K562 (cell line): ENCODE data around the gene ARID3A. TPM values are rescaled to one million over a fixed set of nuclear protein-coding genes. Genes with fewer than 3 reads are reported as not detected.

Source experiments
- ATAC-seq: fragments of 200-7000 bp; cut with Tn5 transposase; 3 replicates; pipeline ENCODE4 v1.9.1; 2020; ENCODE audit warnings: moderate library complexity
- BruUV-seq: library from RNA; stranded (reverse); fragments of 400-500 nt; replicated peaks from 2 replicates; lab custom pipeline; 2021; lab: Mats Ljungman, UMichigan
- CTCF ChIA-PET: fragments of 300-600 bp; formaldehyde crosslinking; extraction: SDS; loops from one replicate; lab custom pipeline; 2021; ENCODE audit warnings: low intra/inter-chr PET ratio; lab: Yijun Ruan, JAX
- POLR2A ChIA-PET: fragments of 300-600, 350-650 bp; sonication (Branson Sonifier 250); formaldehyde crosslinking; extraction: SDS; loops from one replicate; lab custom pipeline; 2021; ENCODE audit warnings: antibody characterized with exemption, inconsistent platforms; lab: Yijun Ruan, JAX
- DNase-seq, 4 experiments: peaks; one replicate each; pipeline versions ENCODE4 v3.0.0 to v3.0.0-alpha.2; 2011 to 2018; ENCODE audit warnings: low spot score in 3 of 4, mixed read lengths in 3 of 4; ENCODE audit errors: extremely low read depth in 1 of 4
- FAIRE-seq: peaks from 2 replicates; lab custom pipeline; 2011; peaks lifted over from hg19 to GRCh38; lab: Jason Lieb, UNC
- H2AFZ ChIP-seq: 2 replicates; pipeline ENCODE4 v1.6.0; 2011; ENCODE audit warnings: low read depth, low read length, control low read depth, inconsistent platforms
- H3K27ac ChIP-seq: fragments of 200-600 bp; 3 replicates; pipeline ENCODE4 v1.8.0; 2011; ENCODE audit warnings: low read depth, mild to moderate bottlenecking, control low read depth, inconsistent platforms, low read length, moderate library complexity, mixed read lengths; ENCODE audit errors: extremely low read depth
- H3K27me3 ChIP-seq, 2 experiments: fragments of 300-600 bp in 1 of 2; 2 replicates in 1 of 2; 3 replicates in 1 of 2; pipeline versions ENCODE4 v1.6.0 to v1.8.0; 2011; ENCODE audit warnings: inconsistent platforms in 2 of 2, low read length in 2 of 2, mild to moderate bottlenecking in 1 of 2, mixed read lengths in 1 of 2, moderate library complexity in 1 of 2; ENCODE audit not compliant: control insufficient read depth in 2 of 2, insufficient read depth in 2 of 2
- H3K36me3 ChIP-seq: fragments of 300-600 bp; 3 replicates; pipeline ENCODE4 v1.8.0; 2011; ENCODE audit warnings: mild to moderate bottlenecking, low read length, inconsistent platforms; ENCODE audit not compliant: control insufficient read depth, insufficient read depth
- H3K4me1 ChIP-seq, 2 experiments: fragments of 200-600 bp in 1 of 2; replicated peaks in 1 of 2; 2 replicates in 1 of 2; 3 replicates in 1 of 2; pipeline versions ENCODE4 v1.5.1 to v1.8.0; 2011; ENCODE audit warnings: inconsistent platforms in 2 of 2, low read length in 2 of 2, mild to moderate bottlenecking in 1 of 2, mixed read lengths in 1 of 2, moderate library complexity in 1 of 2; ENCODE audit not compliant: control insufficient read depth in 2 of 2, insufficient read depth in 2 of 2
- H3K4me2 ChIP-seq: 2 replicates; pipeline ENCODE4 v1.6.1; 2011; ENCODE audit warnings: low read length, control low read depth, inconsistent platforms, mixed read lengths; ENCODE audit not compliant: insufficient read depth
- H3K4me3 ChIP-seq: fragments of 200-600 bp; sonication (generic), shearing (Covaris generic); 2 replicates; pipeline ENCODE4 v1.5.1; 2016; ENCODE audit warnings: control low read depth, inconsistent platforms
- H3K79me2 ChIP-seq: fragments of 200-600 bp; 3 replicates; pipeline ENCODE4 v1.8.0; 2011; ENCODE audit warnings: low read length, inconsistent platforms; ENCODE audit not compliant: control insufficient read depth, insufficient read depth
- H3K9ac ChIP-seq, 2 experiments: 2 replicates each; pipeline versions ENCODE4 v1.6.0 to v1.6.1; 2011; ENCODE audit warnings: low read depth in 2 of 2, low read length in 2 of 2, control low read depth in 1 of 2, inconsistent platforms in 1 of 2, mild to moderate bottlenecking in 1 of 2, mixed read lengths in 1 of 2; ENCODE audit not compliant: insufficient read depth in 1 of 2
- H3K9me1 ChIP-seq: one replicate; pipeline ENCODE4 v1.6.0; 2011; ENCODE audit warnings: inconsistent platforms, mild to moderate bottlenecking, low read length, moderate library complexity; ENCODE audit not compliant: control insufficient read depth, insufficient read depth
- H3K9me3 ChIP-seq: replicated peaks from 2 replicates; pipeline ENCODE4 v1.5.1; 2011; ENCODE audit warnings: low read depth, low read length, inconsistent platforms; ENCODE audit not compliant: control insufficient read depth, insufficient read depth
- H4K20me1 ChIP-seq: replicated peaks from 2 replicates; pipeline ENCODE4 v1.6.1; 2011; ENCODE audit warnings: low read length, inconsistent platforms, mixed read lengths; ENCODE audit not compliant: control insufficient read depth, insufficient read depth
- CBX3 ChIP-seq, 2 experiments: IDR thresholded peaks; 1 replicate in 1 of 2; 2 replicates in 1 of 2; pipeline ENCODE4 v1.6.1; 2012; ENCODE audit warnings: inconsistent platforms in 2 of 2, low read length in 2 of 2, borderline replicate concordance in 1 of 2, control low read depth in 1 of 2
- CEBPG ChIP-seq, 3 experiments: fragments of 200-800 bp in 1 of 3; sonication (Bioruptor generic) in 1 of 3; sonication (generic) in 1 of 3; formaldehyde crosslinking in 1 of 3; IDR thresholded peaks in 2 of 3; conservative IDR thresholded peaks in 1 of 3; 2 replicates each; pipeline versions ENCODE4 v1.6.1 to v1.8.0; 2016 to 2022; ENCODE audit warnings: missing compliant biosample characterization in 2 of 3, missing genetic modification characterization in 2 of 3, mild to moderate bottlenecking in 1 of 3, missing genetic modification reagents in 1 of 3
- CHD2 ChIP-seq: IDR thresholded peaks from 2 replicates; pipeline ENCODE4 v1.6.1; 2011; ENCODE audit warnings: low read depth, low read length
- HMGN3 ChIP-seq: IDR thresholded peaks from 2 replicates; pipeline ENCODE4 v1.6.1; 2011; ENCODE audit warnings: borderline replicate concordance, low read depth, mild to moderate bottlenecking, mixed read lengths, low read length; ENCODE audit not compliant: insufficient read length; ENCODE audit errors: extremely low read depth
- MTA2 ChIP-seq: fragments of 450-650 bp; IDR thresholded peaks from 2 replicates; pipeline ENCODE4 v1.6.1; 2016; ENCODE audit warnings: low read depth
- NR2C2 ChIP-seq, 2 experiments: fragments of 200-800 bp in 1 of 2; sonication (Bioruptor generic) in 1 of 2; sonication (generic) in 1 of 2; formaldehyde crosslinking in 1 of 2; IDR thresholded peaks; 2 replicates each; pipeline versions ENCODE4 v1.6.1 to v1.8.0; 2016 to 2022; ENCODE audit warnings: mild to moderate bottlenecking in 1 of 2, missing compliant biosample characterization in 1 of 2, missing genetic modification characterization in 1 of 2, missing genetic modification reagents in 1 of 2
- RBM25 ChIP-seq: fragments of 200-400 bp; formaldehyde crosslinking; IDR thresholded peaks from 2 replicates; pipeline ENCODE4 v1.6.1; 2018; ENCODE audit warnings: low read length, low read depth, moderate library complexity; ENCODE audit not compliant: severe bottlenecking
- ZBTB1 ChIP-seq: sonication (generic); formaldehyde crosslinking; IDR thresholded peaks from 2 replicates; pipeline ENCODE4 v1.8.1; 2023; ENCODE audit warnings: missing genetic modification reagents, low read depth, mild to moderate bottlenecking, borderline replicate concordance
- ZNF586 ChIP-seq: fragments of 450-650 bp; formaldehyde crosslinking; conservative IDR thresholded peaks from 2 replicates; pipeline ENCODE4 v1.4.0; 2020; ENCODE audit warnings: mild to moderate bottlenecking, moderate library complexity
- ZNF77 ChIP-seq: fragments of 250-450 bp; sonication (Bioruptor Pico); IDR thresholded peaks from 2 replicates; pipeline ENCODE4 v1.5.0; 2020
- WGBS: fragments of 100-300 bp; shearing (Covaris generic); methylation state at CpG from one replicate; pipeline ENCODE4 v1.1.6; 2016; ENCODE audit warnings: low coverage, mixed read lengths; ENCODE audit not compliant: insufficient coverage; ENCODE audit errors: missing lambda C conversion rate; 5-methylcytosine and 5-hydroxymethylcytosine counted together
- in situ Hi-C: fragments of 300-500 bp; cut with MboI; formaldehyde crosslinking; loops from 4 replicates; pipeline ENCODE4 v1.15.0; 2018; ENCODE audit warnings: inconsistent platforms, mixed read lengths
- intact Hi-C: fragments of 100-400 bp; cut with micrococcal nuclease; formaldehyde crosslinking; loops from 2 replicates; pipeline ENCODE4 v1.14.2; 2022
- polyA plus RNA-seq, 8 experiments: library from polyadenylated mRNA; depleted of rRNA in 4 of 8; stranded (reverse) in 5 of 8; unstranded in 3 of 8; fragments of >200 nt; fragmentation: Nextera tagmentation in 2 of 8; fragmentation: Illumina TruSeq in 1 of 8; extraction: Ambion mirVana in 2 of 8; extraction: Trizol in 1 of 8; gene quantifications; 2 replicates each; pipeline versions ENCODE4 v1.2.1 to v1.2.3, GENCODE V29; 2011 to 2014; ENCODE audit warnings: inconsistent platforms in 1 of 8, missing spikeins in 1 of 8
- total RNA-seq, 7 experiments: library from RNA; depleted of rRNA in 6 of 7; stranded (reverse); fragments of >200 nt in 6 of 7; fragmentation: Illumina TruSeq in 2 of 7; extraction: Trizol in 2 of 7; gene quantifications; 2 replicates each; pipeline versions ENCODE4 v1.2.1 to v1.2.3, GENCODE V29; 2011 to 2021; ENCODE audit warnings: low replicate concordance in 1 of 7
- TF ChIP-seq, protein P1 (sequence below): sonication (generic); formaldehyde crosslinking; IDR thresholded peaks from 2 replicates; pipeline ENCODE4 v1.8.0; 2023; ENCODE audit warnings: missing genetic modification reagents, mild to moderate bottlenecking, borderline replicate concordance

ARID3A gene
- total and polyA plus RNA-seq, 9 of the 15 experiments (the other 6 are each of a cell fraction or from before 2014, with no cell fraction given) = 1.4 to 118 (median 31.2) TPM

DNA sequence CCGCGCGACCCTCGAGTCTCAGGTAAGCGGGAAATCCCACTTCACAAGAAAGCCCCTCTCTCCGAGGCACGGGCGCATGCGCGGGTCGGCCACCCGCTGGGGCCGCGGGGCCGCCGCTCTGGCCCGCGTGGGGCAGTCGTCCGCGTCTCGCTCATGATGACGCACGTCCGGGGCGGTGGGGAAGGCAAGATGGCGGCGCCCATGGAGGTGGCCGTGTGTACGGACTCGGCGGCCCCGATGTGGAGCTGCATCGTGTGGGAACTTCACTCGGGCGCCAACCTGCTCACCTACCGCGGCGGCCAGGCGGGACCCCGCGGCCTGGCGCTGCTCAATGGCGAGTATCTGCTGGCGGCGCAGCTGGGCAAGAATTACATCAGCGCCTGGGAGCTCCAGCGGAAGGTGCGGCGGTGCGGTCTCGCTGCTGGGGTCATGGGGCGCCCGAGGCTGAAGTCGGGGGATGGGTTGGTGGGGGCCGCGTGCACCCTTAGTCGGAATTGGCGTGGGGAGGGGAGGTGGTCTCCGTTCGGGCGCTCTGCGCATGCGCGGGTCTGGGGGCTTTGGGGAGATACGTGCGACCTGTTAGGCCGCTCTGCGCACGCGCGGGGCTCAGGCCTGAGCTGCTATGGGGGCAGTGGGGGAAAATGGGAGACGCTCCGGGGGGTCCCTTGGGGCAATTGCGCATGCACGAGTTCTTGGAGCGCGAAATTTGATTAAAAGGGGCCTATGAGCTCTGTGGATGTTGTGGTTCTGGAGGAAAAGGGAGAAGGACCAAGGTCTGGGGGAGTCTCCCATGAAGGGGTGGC lies 58.5 kb downstream of the ARID3A start, which contains the start of gene WDR18:
WDR18 (plus strand) TSS at position 181 of the 803 bp plus-strand sequence; CDS start at position 190, 9 bp downstream.
- ChIA-PET CTCF (interaction anchor here (1.6 to 5.7 kb wide), 2 partner anchors 61 to 124 kb away, joined by 4 to 158 read pairs; partner anchors contain the start of gene ARID3A), POLR2A (interaction anchor here (0.6 to 2.7 kb wide), 16 partner anchors 8 to 494 kb away, joined by 3 to 24 read pairs (median 3); no protein-coding TSS in a partner anchor)
- H3K4me1 ChIP-seq = peaks cover 24 to 78% of the 10 kb centered on the region in 2 experiments
- ATAC-seq (peak; percentile 78), FAIRE-seq (peak; percentile 48), DNase-seq (peak; percentile 94 to 97 (median 95))
- peaks cover 30% of the 10 kb centered on the region for H3K79me2 ChIP-seq
- in situ Hi-C loops (loop anchor here (5.0 kb wide), 1 partner anchor 62 kb away; no protein-coding TSS in a partner anchor), intact Hi-C loops (loop anchor here (5.0 kb wide), 2 partner anchors 122 to 212 kb away; no protein-coding TSS in a partner anchor)
- WGBS = under 1% methylated on average over 59 of the region's 78 CpGs
- peak within 1 kb of the TSS; percentile 91 for H3K27ac ChIP-seq
- no peaks in the 10 kb centered on the region for H4K20me1 ChIP-seq
- peak within 1 kb of the TSS; percentile 86 to 98 for H3K9ac ChIP-seq
- H3K36me3 ChIP-seq = peaks cover 38% of the 10 kb centered on the region; the same call in 2 of the 3 replicates
- H3K27me3 ChIP-seq = no peaks in the 10 kb centered on the region
- BruUV-seq = no TSS peak
- peak within 1 kb of the TSS; percentile 96 for H2AFZ ChIP-seq
- no peaks in the 10 kb centered on the region for H3K9me1 ChIP-seq
- H3K4me2 ChIP-seq = peak within 1 kb of the TSS; percentile 95
- no peaks in the 10 kb centered on the region for H3K9me3 ChIP-seq
- H3K4me3 ChIP-seq = peak within 1 kb of the TSS; percentile 100
- TF ChIP-seq CBX3 (IDR thresholded peaks at IDR 0.05; ENCODE audit: borderline replicate concordance in 1 of 2, low read length in 2 of 2) (no peak), HMGN3 (peak; percentile 80), ZBTB1 (0 out of 2 replicates have a peak, but pooled peaks have one; percentile 63), CEBPG (CRISPR knock-in tag; IDR thresholded peaks at IDR 0.05) (peak; percentile 82), CEBPG (tag; conservative IDR thresholded peaks at IDR 0.05 in 1 of 2, IDR thresholded peaks at IDR 0.05 in 1 of 2) (peak in 1 of 2 experiments; percentile 38; a peak in 1 of 4 replicates), ZNF77 (CRISPR knock-in tag) (no peak), MTA2 (no peak), ZNF586 (CRISPR knock-in tag) (no peak), RBM25 (no peak), CHD2 (no peak; the same call in 1 of the 2 replicates), NR2C2 (CRISPR knock-in tag; IDR thresholded peaks at IDR 0.05) (peak; percentile 57; the same call in 1 of the 2 replicates), NR2C2 (tag; IDR thresholded peaks at IDR 0.05) (peak; percentile 95)
- TF ChIP-seq, protein P1, sequence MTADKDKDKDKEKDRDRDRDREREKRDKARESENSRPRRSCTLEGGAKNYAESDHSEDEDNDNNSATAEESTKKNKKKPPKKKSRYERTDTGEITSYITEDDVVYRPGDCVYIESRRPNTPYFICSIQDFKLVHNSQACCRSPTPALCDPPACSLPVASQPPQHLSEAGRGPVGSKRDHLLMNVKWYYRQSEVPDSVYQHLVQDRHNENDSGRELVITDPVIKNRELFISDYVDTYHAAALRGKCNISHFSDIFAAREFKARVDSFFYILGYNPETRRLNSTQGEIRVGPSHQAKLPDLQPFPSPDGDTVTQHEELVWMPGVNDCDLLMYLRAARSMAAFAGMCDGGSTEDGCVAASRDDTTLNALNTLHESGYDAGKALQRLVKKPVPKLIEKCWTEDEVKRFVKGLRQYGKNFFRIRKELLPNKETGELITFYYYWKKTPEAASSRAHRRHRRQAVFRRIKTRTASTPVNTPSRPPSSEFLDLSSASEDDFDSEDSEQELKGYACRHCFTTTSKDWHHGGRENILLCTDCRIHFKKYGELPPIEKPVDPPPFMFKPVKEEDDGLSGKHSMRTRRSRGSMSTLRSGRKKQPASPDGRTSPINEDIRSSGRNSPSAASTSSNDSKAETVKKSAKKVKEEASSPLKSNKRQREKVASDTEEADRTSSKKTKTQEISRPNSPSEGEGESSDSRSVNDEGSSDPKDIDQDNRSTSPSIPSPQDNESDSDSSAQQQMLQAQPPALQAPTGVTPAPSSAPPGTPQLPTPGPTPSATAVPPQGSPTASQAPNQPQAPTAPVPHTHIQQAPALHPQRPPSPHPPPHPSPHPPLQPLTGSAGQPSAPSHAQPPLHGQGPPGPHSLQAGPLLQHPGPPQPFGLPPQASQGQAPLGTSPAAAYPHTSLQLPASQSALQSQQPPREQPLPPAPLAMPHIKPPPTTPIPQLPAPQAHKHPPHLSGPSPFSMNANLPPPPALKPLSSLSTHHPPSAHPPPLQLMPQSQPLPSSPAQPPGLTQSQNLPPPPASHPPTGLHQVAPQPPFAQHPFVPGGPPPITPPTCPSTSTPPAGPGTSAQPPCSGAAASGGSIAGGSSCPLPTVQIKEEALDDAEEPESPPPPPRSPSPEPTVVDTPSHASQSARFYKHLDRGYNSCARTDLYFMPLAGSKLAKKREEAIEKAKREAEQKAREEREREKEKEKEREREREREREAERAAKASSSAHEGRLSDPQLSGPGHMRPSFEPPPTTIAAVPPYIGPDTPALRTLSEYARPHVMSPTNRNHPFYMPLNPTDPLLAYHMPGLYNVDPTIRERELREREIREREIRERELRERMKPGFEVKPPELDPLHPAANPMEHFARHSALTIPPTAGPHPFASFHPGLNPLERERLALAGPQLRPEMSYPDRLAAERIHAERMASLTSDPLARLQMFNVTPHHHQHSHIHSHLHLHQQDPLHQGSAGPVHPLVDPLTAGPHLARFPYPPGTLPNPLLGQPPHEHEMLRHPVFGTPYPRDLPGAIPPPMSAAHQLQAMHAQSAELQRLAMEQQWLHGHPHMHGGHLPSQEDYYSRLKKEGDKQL (CRISPR knock-in tag) = no peak
